Gastroesophageal sphincter (tissue), 3 donors: Measurements from ENCODE around the gene TWIST2.

Source experiments
- CTCF ChIP-seq, 4 experiments: fragments of 200-600 bp in 2 of 4; fragments of 450-650 bp in 2 of 4; sonication (generic) in 1 of 4; IDR thresholded peaks; one replicate each; pipeline ENCODE4 v1.5.1; 2017 to 2019; ENCODE audit warnings: antibody characterized with exemption in 4 of 4, mild to moderate bottlenecking in 2 of 4, moderate library complexity in 2 of 4
- EP300 ChIP-seq: sonication (generic); formaldehyde crosslinking; IDR thresholded peaks from one replicate; pipeline ENCODE4 v1.6.1; 2017; ENCODE audit warnings: antibody characterized with exemption, mild to moderate bottlenecking
- POLR2A ChIP-seq, 2 donors: fragments of 450-650 bp; IDR thresholded peaks; one replicate each; pipeline ENCODE4 v1.6.1; 2017; ENCODE audit warnings: antibody characterized with exemption in 2 of 2, mild to moderate bottlenecking in 2 of 2, moderate library complexity in 1 of 2

DNA sequence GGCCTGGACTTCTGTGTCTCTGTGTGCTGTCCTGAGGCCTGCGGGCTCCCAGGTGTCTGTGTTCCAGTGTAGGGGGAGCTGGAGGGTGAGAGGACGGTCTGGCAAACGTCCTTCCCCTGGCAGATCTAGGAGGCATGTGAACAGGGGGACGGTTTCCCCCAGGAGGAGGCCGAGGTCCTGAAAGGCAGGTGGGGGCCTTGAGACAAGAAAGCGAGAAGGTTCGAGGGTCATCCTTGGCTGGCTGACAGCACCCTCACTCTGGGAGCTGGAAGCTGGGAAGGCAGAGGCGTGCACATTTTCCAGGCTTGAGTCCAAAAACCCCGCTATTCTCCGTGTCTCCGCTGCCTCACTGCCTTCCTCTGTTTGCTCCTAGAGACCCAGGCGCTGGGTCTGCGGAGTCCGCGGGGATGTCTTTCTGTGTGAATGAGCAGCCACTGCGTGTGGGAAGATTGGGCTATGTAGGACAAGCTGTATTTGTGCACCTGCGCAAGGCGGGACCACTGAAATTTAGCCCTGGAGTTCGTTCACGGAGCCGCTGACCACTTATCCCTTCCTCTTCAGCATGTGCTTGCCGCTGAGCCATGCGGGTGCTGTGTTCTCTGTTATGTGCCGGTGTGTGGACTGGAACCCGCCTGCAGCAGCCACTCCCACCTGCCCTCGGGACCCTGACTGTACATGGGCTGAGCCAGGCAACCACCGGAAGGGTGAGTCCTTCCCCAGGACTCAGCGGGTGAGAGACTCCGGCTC lies 43.7 kb downstream of the TWIST2 start:
- TF ChIP-seq EP300 (no peak), CTCF (IDR thresholded peaks at IDR 0.05) (no peak), POLR2A (IDR thresholded peaks at IDR 0.05) (no peak)
